ENCODE data around the gene ZNF611. TPM values are rescaled to one million over a fixed set of nuclear protein-coding genes. Genes with fewer than 3 reads are reported as not detected.

ZNF611 gene
- total and polyA plus RNA-seq, 9 of the 15 experiments (the other 6 are each of a cell fraction or from before 2014, with no cell fraction given): 3.7 to 29.6 (median 12.8) TPM

- TF ChIP-seq ZNF79 (CRISPR knock-in tag; IDR thresholded peaks at IDR 0.05; ENCODE audit: low read depth): no peak
- no peak for TF ChIP-seq NONO (IDR thresholded peaks at IDR 0.05; ENCODE audit: low read depth in 2 of 2, low read length in 1 of 2)
- no peak for TF ChIP-seq DNMT1 (IDR thresholded peaks at IDR 0.05)
- no peak for TF ChIP-seq ZNF280B (CRISPR knock-in tag; IDR thresholded peaks at IDR 0.05)
- no peak for TF ChIP-seq ZBTB7A (IDR thresholded peaks at IDR 0.05; ENCODE audit: borderline replicate concordance, control insufficient read depth, low read depth, low read length)
- no peak for TF ChIP-seq CREBBP (IDR thresholded peaks at IDR 0.05; ENCODE audit: low read depth, low read length)
- no peak for TF ChIP-seq NRF1 (conservative IDR thresholded peaks at IDR 0.05 in 1 of 2, IDR thresholded peaks at IDR 0.05 in 1 of 2)
- TF ChIP-seq KLF16 (IDR thresholded peaks at IDR 0.05): peak; percentile 42; the same call in 1 of the 2 replicates
- no peak for TF ChIP-seq DEAF1 (CRISPR knock-in tag; IDR thresholded peaks at IDR 0.05)
- no peak for TF ChIP-seq HMG20B (CRISPR knock-in tag; IDR thresholded peaks at IDR 0.05)
- TF ChIP-seq TARDBP (IDR thresholded peaks at IDR 0.05): no peak
- no peak for TF ChIP-seq ZBTB34 (CRISPR knock-in tag; IDR thresholded peaks at IDR 0.05)
- peak; percentile 62 for TF ChIP-seq NCOR1 (IDR thresholded peaks at IDR 0.05)
- peak; percentile 64 for TF ChIP-seq ARID1B (IDR thresholded peaks at IDR 0.05)
- TF ChIP-seq HDAC2 (IDR thresholded peaks at IDR 0.05): no peak
- TF ChIP-seq ZNF584 (CRISPR knock-in tag; IDR thresholded peaks at IDR 0.05; ENCODE audit: low read depth): no peak
- no peak for TF ChIP-seq CHD2 (IDR thresholded peaks at IDR 0.05; ENCODE audit: low read depth, low read length)
- TF ChIP-seq TCF3 (CRISPR knock-in tag; IDR thresholded peaks at IDR 0.05): peak; percentile 57
- TF ChIP-seq ZNF174 (CRISPR knock-in tag; IDR thresholded peaks at IDR 0.05): no peak
- no peak for TF ChIP-seq CXXC5 (CRISPR knock-in tag; IDR thresholded peaks at IDR 0.05)
- TF ChIP-seq ARID3B (CRISPR knock-in tag; IDR thresholded peaks at IDR 0.05; ENCODE audit: borderline replicate concordance): no peak
- TF ChIP-seq SPI1 (IDR thresholded peaks at IDR 0.05; ENCODE audit: borderline replicate concordance, low read depth, low read length): peak; percentile 77; the same call in 1 of the 2 replicates
- TF ChIP-seq HOXB6 (CRISPR knock-in tag; IDR thresholded peaks at IDR 0.05; ENCODE audit: borderline replicate concordance): no peak
These were observed 14.9 kb upstream of the ZNF611 start (continued) for GRCh38 chr19:52749780-52750179.

All from K562 (cell line).